HepG2 (cell line): Measurements from ENCODE around the gene EPHA2. TPM values are rescaled to one million over a fixed set of nuclear protein-coding genes. Genes with fewer than 3 reads are reported as not detected.
A peak's percentile ranks its signal among the peaks of the same experiment; 100 is the strongest.

Experiments used
- FOXA3 ChIP-seq: IDR thresholded peaks from 2 replicates; pipeline ENCODE4 v1.6.1; 2016; ENCODE audit warnings: missing genetic modification reagents, missing compliant biosample characterization
- GPN1 ChIP-seq: sonication (generic); formaldehyde crosslinking; IDR thresholded peaks from 2 replicates; pipeline ENCODE4 v1.5.1; 2020; ENCODE audit warnings: missing genetic modification reagents, borderline replicate concordance
- HOXA7 ChIP-seq: sonication (generic); formaldehyde crosslinking; IDR thresholded peaks from 2 replicates; pipeline ENCODE4 v1.8.1; 2022; ENCODE audit warnings: mild to moderate bottlenecking, missing genetic modification reagents, moderate library complexity
- KLF15 ChIP-seq: sonication (generic); formaldehyde crosslinking; IDR thresholded peaks from 2 replicates; pipeline ENCODE4 v1.8.1; 2023; ENCODE audit warnings: borderline replicate concordance, mild to moderate bottlenecking, inconsistent platforms, missing genetic modification reagents, mixed read lengths
- LCORL ChIP-seq, 2 experiments: fragments of 450-650 bp in 1 of 2; sonication (generic) in 1 of 2; formaldehyde crosslinking in 1 of 2; IDR thresholded peaks; 2 replicates each; pipeline versions ENCODE4 v1.5.0 to v1.6.1; 2017 to 2020; ENCODE audit warnings: antibody characterized with exemption in 1 of 2, missing genetic modification reagents in 1 of 2
- RERE ChIP-seq: IDR thresholded peaks from 2 replicates; pipeline ENCODE4 v1.6.1; 2016; ENCODE audit warnings: low read depth, missing genetic modification reagents, missing compliant biosample characterization
- REST ChIP-seq, 2 experiments: IDR thresholded peaks; 2 replicates each; pipeline ENCODE4 v1.6.1; 2011 to 2012; ENCODE audit warnings: low read length in 2 of 2, borderline replicate concordance in 1 of 2, low read depth in 1 of 2, mild to moderate bottlenecking in 1 of 2, moderate library complexity in 1 of 2
- SRY ChIP-seq: sonication (generic); formaldehyde crosslinking; IDR thresholded peaks from 2 replicates; pipeline ENCODE4 v1.8.0; 2022; ENCODE audit warnings: mild to moderate bottlenecking, missing genetic modification reagents
- YEATS4 ChIP-seq: sonication (generic); formaldehyde crosslinking; IDR thresholded peaks from 2 replicates; pipeline ENCODE4 v1.4.0; 2020; ENCODE audit warnings: missing genetic modification reagents, borderline replicate concordance
- ZBTB7B ChIP-seq: sonication (generic); formaldehyde crosslinking; IDR thresholded peaks from 2 replicates; pipeline ENCODE4 v1.4.0; 2020; ENCODE audit warnings: missing genetic modification reagents
- ZNF7 ChIP-seq: IDR thresholded peaks from 2 replicates; pipeline ENCODE4 v1.6.1; 2016; ENCODE audit warnings: missing biosample characterization, missing genetic modification reagents
- polyA plus RNA-seq, 8 experiments: library from polyadenylated mRNA; depleted of rRNA in 3 of 8; stranded (reverse) in 7 of 8; unstranded in 1 of 8; fragments of >200 nt; fragmentation: Illumina TruSeq in 4 of 8; extraction: Trizol in 4 of 8; gene quantifications; 2 replicates each; pipeline versions ENCODE4 v1.2.1 to v1.2.3, GENCODE V29; 2011 to 2016; ENCODE audit warnings: low read depth in 4 of 8, missing spikeins in 1 of 8, mixed read lengths in 1 of 8; ENCODE audit not compliant: insufficient read depth in 1 of 8
- total RNA-seq, 5 experiments: library from RNA; depleted of rRNA; stranded (reverse); fragments of >200 nt; fragmentation: Illumina TruSeq; extraction: Trizol; gene quantifications; 2 replicates each; pipeline ENCODE4 v1.2.3, GENCODE V29; 2016; ENCODE audit warnings: low read depth in 1 of 5
- TF ChIP-seq, protein P1 (sequence below): sonication (generic); formaldehyde crosslinking; IDR thresholded peaks from 2 replicates; pipeline ENCODE4 v1.8.0; 2022; ENCODE audit warnings: mild to moderate bottlenecking, missing genetic modification reagents; ENCODE audit not compliant: insufficient replicate concordance
- TF ChIP-seq, protein P2 (sequence below): sonication (generic); formaldehyde crosslinking; IDR thresholded peaks from 2 replicates; pipeline ENCODE4 v1.5.0; 2020; ENCODE audit warnings: missing genetic modification reagents

The EPHA2 gene
- total and polyA plus RNA-seq, 2 of the 13 experiments (the other 11 are each of a cell fraction or from before 2014, with no cell fraction given) = 33.6 to 53.6 TPM

GRCh38 chr1:16164213-16165072 lies 8.6 kb upstream of the EPHA2 start (continued):
- TF ChIP-seq, protein P1, sequence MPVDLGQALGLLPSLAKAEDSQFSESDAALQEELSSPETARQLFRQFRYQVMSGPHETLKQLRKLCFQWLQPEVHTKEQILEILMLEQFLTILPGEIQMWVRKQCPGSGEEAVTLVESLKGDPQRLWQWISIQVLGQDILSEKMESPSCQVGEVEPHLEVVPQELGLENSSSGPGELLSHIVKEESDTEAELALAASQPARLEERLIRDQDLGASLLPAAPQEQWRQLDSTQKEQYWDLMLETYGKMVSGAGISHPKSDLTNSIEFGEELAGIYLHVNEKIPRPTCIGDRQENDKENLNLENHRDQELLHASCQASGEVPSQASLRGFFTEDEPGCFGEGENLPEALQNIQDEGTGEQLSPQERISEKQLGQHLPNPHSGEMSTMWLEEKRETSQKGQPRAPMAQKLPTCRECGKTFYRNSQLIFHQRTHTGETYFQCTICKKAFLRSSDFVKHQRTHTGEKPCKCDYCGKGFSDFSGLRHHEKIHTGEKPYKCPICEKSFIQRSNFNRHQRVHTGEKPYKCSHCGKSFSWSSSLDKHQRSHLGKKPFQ (CRISPR knock-in tag) = peak; percentile 86
- TF ChIP-seq ZBTB7B (CRISPR knock-in tag) (0 out of 2 replicates have a peak, but pooled peaks have one; percentile 19), ZNF7 (CRISPR knock-in tag) (no peak), SRY (CRISPR knock-in tag) (no peak; the same call in 1 of the 2 replicates), REST (IDR thresholded peaks at IDR 0.05; ENCODE audit: borderline replicate concordance in 1 of 2, low read depth in 1 of 2, low read length in 2 of 2) (no peak), YEATS4 (CRISPR knock-in tag) (no peak; the same call in 1 of the 2 replicates), HOXA7 (CRISPR knock-in tag) (no peak), KLF15 (no peak), FOXA3 (CRISPR knock-in tag) (peak; percentile 76), LCORL (IDR thresholded peaks at IDR 0.05) (no peak), LCORL (CRISPR knock-in tag; IDR thresholded peaks at IDR 0.05) (peak; percentile 75; the same call in 1 of the 2 replicates), GPN1 (CRISPR knock-in tag) (no peak), RERE (peak; percentile 58; the same call in 1 of the 2 replicates)
- TF ChIP-seq, protein P2, sequence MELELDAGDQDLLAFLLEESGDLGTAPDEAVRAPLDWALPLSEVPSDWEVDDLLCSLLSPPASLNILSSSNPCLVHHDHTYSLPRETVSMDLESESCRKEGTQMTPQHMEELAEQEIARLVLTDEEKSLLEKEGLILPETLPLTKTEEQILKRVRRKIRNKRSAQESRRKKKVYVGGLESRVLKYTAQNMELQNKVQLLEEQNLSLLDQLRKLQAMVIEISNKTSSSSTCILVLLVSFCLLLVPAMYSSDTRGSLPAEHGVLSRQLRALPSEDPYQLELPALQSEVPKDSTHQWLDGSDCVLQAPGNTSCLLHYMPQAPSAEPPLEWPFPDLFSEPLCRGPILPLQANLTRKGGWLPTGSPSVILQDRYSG (CRISPR knock-in tag) = no peak
